Activated CD4-positive, alpha-beta T cell treated with anti-CD3 and anti-CD28 coated beads, Interleukin-2, amount 50 U/mL, for 24 hours (primary cell): ENCODE measurements around the gene CD200R1L.

Experiments
- DNase-seq, 2 donors: peaks; one replicate each; pipeline ENCODE4 v3.0.0-alpha.2; 2020; ENCODE audit warnings: low read depth in 1 of 2, low spot score in 1 of 2

The CD200R1L gene

DNA sequence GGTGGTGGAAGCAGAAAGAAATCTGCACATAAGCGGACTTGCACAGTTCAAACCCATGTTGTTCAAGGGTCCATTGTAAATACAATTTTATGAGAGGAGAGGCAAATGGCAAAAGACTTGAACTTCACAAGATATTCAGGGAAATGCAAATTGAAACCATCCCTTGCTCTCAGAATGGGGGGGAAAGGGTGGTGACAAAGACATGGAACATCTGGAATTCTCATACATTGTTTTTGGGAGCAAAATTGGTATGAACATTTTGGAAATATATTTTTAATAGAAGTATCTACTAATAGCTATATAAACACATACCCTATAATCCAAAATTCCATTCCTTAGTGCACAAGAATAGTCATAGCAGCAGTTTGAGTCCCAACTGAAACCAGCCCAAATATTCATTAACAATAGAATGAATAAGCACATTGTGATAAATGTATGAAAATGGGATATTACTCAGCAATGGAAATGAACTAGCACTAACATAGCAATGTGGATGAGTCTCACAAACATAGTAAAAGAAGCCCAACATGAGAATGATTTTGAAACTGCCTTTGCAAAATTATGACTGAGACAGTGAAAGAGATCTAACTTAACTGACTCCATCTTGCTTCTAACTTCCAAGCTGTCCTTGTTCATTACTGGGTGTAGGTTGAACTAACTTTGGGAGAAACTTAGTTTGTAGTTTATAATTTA, 77.2 kb downstream of the CD200R1L start:
- no peak for DNase-seq

DNA sequence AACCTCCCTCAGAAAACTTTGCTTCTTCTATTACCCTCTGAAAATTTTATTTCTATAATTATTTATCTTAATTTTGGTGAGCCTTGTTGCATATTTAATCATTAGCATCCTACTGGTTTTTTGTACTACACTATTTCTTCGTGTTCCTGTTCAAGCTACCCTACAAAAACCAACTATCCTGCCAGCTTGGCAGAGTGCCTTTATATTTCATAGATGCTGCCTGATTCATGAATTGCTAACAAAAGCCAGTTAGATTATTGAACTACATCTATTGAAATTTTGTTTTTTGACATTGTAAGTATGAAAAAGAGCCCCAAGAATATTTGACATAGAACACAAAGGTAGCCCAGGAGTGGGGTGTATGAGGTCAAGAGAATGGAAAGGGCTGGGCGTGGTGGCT, 78.9 kb downstream of the CD200R1L start:
- no peak for DNase-seq

- no peak for DNase-seq
These were observed 79.5 kb downstream of the CD200R1L start for GRCh38 chr3:112767177-112767576.
